GM20000 (cell line): ENCODE results near the gene NR1H3.

Source experiments
- DNase-seq: peaks from one replicate; pipeline ENCODE4 v3.0.0; 2012; ENCODE audit warnings: low spot score
- TF ChIP-seq, protein P1 (sequence below): IDR thresholded peaks from 2 replicates; pipeline ENCODE4 v1.5.1; 2012; ENCODE audit warnings: mild to moderate bottlenecking, control low read depth; ENCODE audit errors: extremely low read depth, missing control alignments

The NR1H3 gene

DNA sequence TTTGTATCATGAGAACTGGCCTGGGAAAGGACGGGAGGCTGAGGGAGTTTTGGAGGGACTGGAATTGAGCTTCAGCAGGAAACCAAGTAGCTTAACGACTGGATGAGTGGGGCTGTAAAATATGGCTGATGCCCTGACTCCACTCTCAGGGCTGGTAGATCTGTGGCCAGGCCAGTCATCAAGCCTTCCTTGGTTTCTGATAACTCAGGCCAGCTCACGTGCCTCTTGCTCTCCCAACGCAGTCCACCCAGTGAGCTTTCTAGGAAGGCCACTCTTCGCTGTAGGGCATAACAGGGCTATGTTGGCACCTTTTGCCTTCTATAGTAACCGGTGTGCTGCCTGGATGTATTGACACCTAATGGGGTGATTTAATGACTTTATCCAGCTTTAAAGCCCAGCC, 6.3 kb downstream of the NR1H3 start:
- TF ChIP-seq, protein P1, sequence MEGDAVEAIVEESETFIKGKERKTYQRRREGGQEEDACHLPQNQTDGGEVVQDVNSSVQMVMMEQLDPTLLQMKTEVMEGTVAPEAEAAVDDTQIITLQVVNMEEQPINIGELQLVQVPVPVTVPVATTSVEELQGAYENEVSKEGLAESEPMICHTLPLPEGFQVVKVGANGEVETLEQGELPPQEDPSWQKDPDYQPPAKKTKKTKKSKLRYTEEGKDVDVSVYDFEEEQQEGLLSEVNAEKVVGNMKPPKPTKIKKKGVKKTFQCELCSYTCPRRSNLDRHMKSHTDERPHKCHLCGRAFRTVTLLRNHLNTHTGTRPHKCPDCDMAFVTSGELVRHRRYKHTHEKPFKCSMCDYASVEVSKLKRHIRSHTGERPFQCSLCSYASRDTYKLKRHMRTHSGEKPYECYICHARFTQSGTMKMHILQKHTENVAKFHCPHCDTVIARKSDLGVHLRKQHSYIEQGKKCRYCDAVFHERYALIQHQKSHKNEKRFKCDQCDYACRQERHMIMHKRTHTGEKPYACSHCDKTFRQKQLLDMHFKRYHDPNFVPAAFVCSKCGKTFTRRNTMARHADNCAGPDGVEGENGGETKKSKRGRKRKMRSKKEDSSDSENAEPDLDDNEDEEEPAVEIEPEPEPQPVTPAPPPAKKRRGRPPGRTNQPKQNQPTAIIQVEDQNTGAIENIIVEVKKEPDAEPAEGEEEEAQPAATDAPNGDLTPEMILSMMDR, result no peak
- no peak for DNase-seq

DNA sequence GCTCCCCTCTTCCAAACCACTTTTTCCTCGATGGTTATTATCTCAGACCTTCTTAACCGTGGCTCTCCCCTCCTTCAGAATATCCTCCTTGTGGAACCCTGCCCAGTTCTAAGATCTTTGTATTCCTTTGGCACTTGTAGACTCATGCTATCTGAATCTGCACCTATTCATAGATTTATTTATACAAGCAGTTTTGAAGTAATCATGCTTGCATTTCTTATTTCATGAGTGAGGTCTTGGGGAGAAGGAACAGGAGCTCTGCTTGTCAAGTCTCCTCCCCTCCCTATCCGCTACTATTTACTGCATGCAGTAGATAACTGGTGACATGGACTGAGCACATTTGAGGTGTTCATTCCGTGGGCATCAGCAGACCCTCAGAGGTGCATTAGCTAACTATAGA, 6.7 kb downstream of the NR1H3 start:
- DNase-seq, result no peak
- TF ChIP-seq, protein P1, result no peak

DNA sequence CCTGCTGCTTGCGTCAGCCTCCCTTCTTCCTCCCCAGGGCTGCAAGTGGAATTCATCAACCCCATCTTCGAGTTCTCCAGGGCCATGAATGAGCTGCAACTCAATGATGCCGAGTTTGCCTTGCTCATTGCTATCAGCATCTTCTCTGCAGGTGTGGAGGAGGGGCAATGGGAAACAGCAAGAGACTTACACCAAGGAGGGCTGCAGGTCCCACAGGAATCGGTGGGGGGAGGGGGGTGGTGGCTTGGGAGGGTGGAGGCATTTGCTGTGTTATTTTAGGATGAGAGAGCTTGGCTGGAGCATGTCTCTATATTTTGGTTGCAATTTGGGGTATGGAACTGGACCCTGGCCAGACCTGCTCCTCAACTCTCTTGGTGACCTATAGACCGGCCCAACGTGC, 10.1 kb downstream of the NR1H3 start:
- no peak for DNase-seq
- TF ChIP-seq, protein P1, result no peak

DNA sequence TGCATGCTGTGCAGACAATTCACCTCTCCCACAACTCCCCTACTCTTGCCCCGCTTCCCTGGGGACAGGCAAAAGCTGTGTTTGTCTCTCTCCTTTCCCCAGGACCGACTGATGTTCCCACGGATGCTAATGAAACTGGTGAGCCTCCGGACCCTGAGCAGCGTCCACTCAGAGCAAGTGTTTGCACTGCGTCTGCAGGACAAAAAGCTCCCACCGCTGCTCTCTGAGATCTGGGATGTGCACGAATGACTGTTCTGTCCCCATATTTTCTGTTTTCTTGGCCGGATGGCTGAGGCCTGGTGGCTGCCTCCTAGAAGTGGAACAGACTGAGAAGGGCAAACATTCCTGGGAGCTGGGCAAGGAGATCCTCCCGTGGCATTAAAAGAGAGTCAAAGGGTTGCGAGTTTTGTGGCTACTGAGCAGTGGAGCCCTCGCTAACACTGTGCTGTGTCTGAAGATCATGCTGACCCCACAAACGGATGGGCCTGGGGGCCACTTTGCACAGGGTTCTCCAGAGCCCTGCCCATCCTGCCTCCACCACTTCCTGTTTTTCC, 10.7 kb downstream of the NR1H3 start:
- no peak for DNase-seq
- TF ChIP-seq, protein P1, result no peak

DNA sequence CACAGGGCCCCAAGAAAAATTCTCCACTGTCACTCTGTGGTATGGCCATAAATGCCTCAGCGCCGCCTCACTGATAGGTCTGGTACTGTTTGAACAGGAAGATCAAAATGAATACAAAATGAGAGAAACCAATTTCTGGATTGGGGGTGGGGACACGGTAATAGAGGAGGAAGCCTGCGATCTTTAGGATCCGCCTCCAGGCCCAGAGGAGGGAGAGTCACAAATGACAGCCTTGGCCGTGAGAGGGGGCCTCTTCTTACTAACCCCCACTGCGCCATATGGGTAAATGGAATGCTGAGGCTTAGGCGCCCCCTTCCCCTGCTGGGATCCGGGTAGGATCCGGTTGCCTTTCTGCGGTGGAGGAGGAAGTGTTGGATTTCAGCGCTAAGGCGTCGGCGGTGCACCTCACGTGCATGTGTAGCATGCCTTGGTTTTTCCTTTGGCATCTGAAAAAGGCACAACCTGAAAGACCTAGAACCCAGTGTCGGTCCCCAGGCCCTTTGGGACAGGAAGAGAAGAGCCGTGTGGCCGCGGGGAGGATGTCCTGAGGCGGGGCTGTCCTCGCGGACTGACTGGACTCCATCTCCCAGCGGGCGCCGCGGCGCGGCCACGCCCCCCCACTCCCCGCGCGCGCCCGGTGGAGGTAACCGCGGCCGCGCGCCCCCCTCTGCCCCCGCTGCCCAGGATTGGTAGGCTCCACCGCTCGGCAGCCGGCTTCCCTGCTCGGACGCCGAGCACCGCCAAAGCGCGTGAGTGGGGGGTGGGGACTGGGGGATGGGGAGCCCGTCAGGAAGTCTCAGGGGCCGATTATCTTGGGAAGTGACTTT, 11.4 kb downstream of the NR1H3 start:
- peak; percentile 96 for DNase-seq
- TF ChIP-seq, protein P1, result no peak

DNA sequence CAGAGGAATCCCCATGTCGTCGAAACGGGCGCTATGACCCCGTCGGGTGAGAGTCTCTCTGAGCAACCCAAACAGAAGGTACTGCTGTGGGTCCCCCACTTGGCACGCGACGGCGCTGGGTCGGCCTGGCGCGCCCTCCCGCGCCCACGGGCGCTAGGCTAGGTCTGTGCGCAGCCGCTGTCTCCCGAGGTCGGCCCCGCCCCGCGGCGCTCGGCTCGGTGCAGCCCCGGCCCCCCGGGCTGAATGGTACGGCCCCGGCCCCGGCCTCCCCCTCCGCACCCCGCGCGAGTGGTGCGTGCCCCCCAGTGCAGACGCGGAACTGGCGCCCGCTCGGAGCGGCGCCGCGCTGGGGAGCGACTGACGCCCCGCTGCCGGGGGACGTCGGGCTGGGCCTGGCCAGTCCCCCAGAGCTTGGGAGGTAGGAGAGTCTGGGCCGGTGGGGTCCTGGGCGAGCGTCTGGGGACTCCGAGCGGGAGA, 12.1 kb downstream of the NR1H3 start, which contains the start of gene MADD:
Gene MADD, plus strand, starts transcription at position 305 of the 477 bp plus-strand sequence.
- DNase-seq, result peak; percentile 99
- TF ChIP-seq, protein P1, result no peak

DNA sequence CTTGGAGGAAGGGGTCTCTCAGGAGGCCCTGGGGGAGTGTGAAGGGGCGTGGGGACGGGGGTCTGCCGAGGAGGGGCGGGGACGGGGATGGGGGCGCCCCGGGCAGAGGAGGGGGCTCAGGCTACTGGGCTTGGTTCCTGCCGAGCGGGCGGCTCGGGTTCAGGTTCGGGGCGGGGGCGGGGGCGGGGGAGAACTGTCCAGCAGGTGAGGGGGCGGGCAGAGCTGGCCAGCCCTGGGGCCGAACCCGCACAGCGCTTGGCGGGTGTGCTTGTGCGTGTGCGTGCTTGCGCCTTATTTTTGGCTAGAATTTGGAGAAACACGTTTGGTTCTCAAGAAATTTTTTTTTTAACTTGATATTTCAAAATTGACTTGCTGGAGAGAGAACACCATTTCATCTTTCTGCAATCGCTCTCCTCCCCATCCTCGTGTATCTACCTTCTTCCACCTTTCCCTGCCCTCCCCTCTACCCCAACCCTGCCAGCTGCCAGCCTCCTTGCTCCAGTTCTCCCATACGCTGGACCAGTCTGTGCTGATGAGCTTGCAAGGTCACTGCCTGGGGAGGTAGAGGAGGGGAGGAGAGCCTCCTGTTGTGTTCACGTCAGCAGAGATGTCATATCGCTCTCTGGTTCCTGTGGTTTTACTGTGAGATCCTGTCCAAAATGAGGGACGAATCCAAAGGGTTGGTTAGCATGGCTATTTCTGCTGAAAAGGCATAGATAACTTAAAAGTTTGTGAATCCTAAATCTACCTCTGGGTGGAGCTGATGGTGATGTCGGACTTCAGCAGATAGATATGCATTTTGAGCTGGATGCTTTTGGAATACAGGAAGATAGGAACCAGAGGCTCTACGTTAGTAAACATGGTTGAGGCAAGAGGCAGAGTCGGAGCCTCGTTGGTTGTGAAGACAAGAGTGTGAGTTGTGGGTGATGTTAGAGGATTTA, 12.8 kb downstream of the NR1H3 start:
- DNase-seq, result peak; percentile 30
- TF ChIP-seq, protein P1, result no peak
